GM12878 (cell line): Measurements from ENCODE around the gene MAPK8IP3. TPM values are rescaled to one million over a fixed set of nuclear protein-coding genes. Genes with fewer than 3 reads are reported as not detected.

ENCODE experiments used
- ATAC-seq: fragments of 200-7000 bp; cut with Tn5 transposase; 3 replicates; pipeline ENCODE4 v1.9.1; 2020; ENCODE audit warnings: mild to moderate bottlenecking, moderate library complexity
- BruUV-seq: library from RNA; stranded (reverse); fragments of 400-500 nt; replicated peaks from 2 replicates; lab custom pipeline; 2021; lab: Mats Ljungman, UMichigan
- CTCF ChIA-PET: fragments of 300-600 bp; sonication (Branson Sonifier 250); formaldehyde crosslinking; extraction: SDS; loops from one replicate; lab custom pipeline; 2021; ENCODE audit warnings: inconsistent platforms; lab: Yijun Ruan, JAX
- POLR2A ChIA-PET: fragments of 350-600 bp; formaldehyde crosslinking; extraction: SDS; loops from one replicate; lab custom pipeline; 2021; ENCODE audit warnings: inconsistent platforms; lab: Charles Lee
- RAD21 ChIA-PET: fragments of 300-600 bp; sonication (Branson Sonifier 250); formaldehyde crosslinking; loops from one replicate; lab custom pipeline; 2023; ENCODE audit warnings: antibody characterized with exemption; ENCODE audit not compliant: unreplicated experiment; lab: Charles Lee
- SMC1A ChIA-PET: fragments of 300-600 bp; sonication (Branson Sonifier 250); formaldehyde crosslinking; loops from one replicate; lab custom pipeline; 2023; ENCODE audit not compliant: unreplicated experiment, uncharacterized antibody; lab: Charles Lee
- DNase-seq: peaks from one replicate; pipeline ENCODE4 v3.0.0-alpha.2; 2011; ENCODE audit warnings: low read depth, low spot score
- FAIRE-seq: peaks from 3 replicates; lab custom pipeline; 2011; peaks lifted over from hg19 to GRCh38; lab: Jason Lieb, UNC
- H2AFZ ChIP-seq: 2 replicates; pipeline ENCODE4 v1.6.0; 2011; ENCODE audit warnings: low read depth, low read length, control low read depth; ENCODE audit not compliant: control insufficient read depth
- H3K27ac ChIP-seq: 2 replicates; pipeline ENCODE4 v1.5.1; 2011; ENCODE audit warnings: control low read depth; ENCODE audit not compliant: control insufficient read depth, insufficient read depth
- H3K27me3 ChIP-seq, 2 experiments: replicated peaks in 1 of 2; 2 replicates each; pipeline versions ENCODE4 v1.6.0 to v1.6.1; 2011; ENCODE audit warnings: low read length in 1 of 2; ENCODE audit not compliant: control insufficient read depth in 2 of 2, insufficient read depth in 2 of 2
- H3K36me3 ChIP-seq, 2 experiments: 2 replicates each; pipeline ENCODE4 v1.5.1; 2011; ENCODE audit warnings: low read length in 1 of 2; ENCODE audit not compliant: control insufficient read depth in 2 of 2, insufficient read depth in 2 of 2
- H3K4me1 ChIP-seq: 2 replicates; pipeline ENCODE4 v1.6.1; 2011; ENCODE audit warnings: mild to moderate bottlenecking, low read length, moderate library complexity, mixed read lengths; ENCODE audit not compliant: control insufficient read depth, insufficient read depth
- H3K4me2 ChIP-seq: 2 replicates; pipeline ENCODE4 v1.6.0; 2011; ENCODE audit warnings: control low read depth; ENCODE audit not compliant: control insufficient read depth, insufficient read depth
- H3K4me3 ChIP-seq: fragments of 200-600 bp; sonication (generic); 2 replicates; pipeline ENCODE4 v1.5.1; 2016
- H3K79me2 ChIP-seq: 2 replicates; pipeline ENCODE4 v1.6.0; 2011; ENCODE audit warnings: low read length; ENCODE audit not compliant: control insufficient read depth, insufficient read depth
- H3K9ac ChIP-seq: 2 replicates; pipeline ENCODE4 v1.8.0; 2011; ENCODE audit warnings: low read length, control low read depth, mixed read lengths; ENCODE audit not compliant: control insufficient read depth, insufficient read depth
- H3K9me3 ChIP-seq: replicated peaks from 3 replicates; pipeline ENCODE4 v1.5.1; 2011; ENCODE audit warnings: mild to moderate bottlenecking, low read length; ENCODE audit not compliant: control insufficient read depth, insufficient read depth
- H4K20me1 ChIP-seq: 2 replicates; pipeline ENCODE4 v1.6.0; 2011; ENCODE audit not compliant: control insufficient read depth, insufficient read depth
- CREM ChIP-seq: IDR thresholded peaks from 2 replicates; pipeline ENCODE4 v1.6.1; 2014; ENCODE audit warnings: antibody characterized with exemption, low read depth
- HSF1 ChIP-seq: fragments of 150-350 bp; IDR thresholded peaks from 2 replicates; pipeline ENCODE4 v1.6.1; 2014; ENCODE audit warnings: mild to moderate bottlenecking, low read depth, low read length
- JUND ChIP-seq: IDR thresholded peaks from 2 replicates; pipeline ENCODE4 v1.6.1; 2012; ENCODE audit warnings: low read depth, mild to moderate bottlenecking, low read length, improper control_type of control experiment, moderate library complexity
- MTA2 ChIP-seq: fragments of 450-650 bp; IDR thresholded peaks from 2 replicates; pipeline ENCODE4 v1.6.1; 2016; ENCODE audit warnings: low read depth, mild to moderate bottlenecking, moderate library complexity
- MYC ChIP-seq: IDR thresholded peaks from 2 replicates; pipeline ENCODE4 v1.6.1; 2011; ENCODE audit warnings: mild to moderate bottlenecking, low read length, moderate library complexity, inconsistent platforms; ENCODE audit not compliant: insufficient read depth, insufficient replicate concordance, insufficient read length, severe bottlenecking
- POLR2A ChIP-seq: IDR thresholded peaks from 2 replicates; pipeline ENCODE4 v1.6.1; 2011; ENCODE audit warnings: low read depth, mild to moderate bottlenecking, low read length
- RB1 ChIP-seq: fragments of 450-650 bp; formaldehyde crosslinking; IDR thresholded peaks from 2 replicates; pipeline ENCODE4 v1.6.1; 2017; ENCODE audit warnings: mild to moderate bottlenecking, borderline replicate concordance
- RBBP5 ChIP-seq: fragments of 200-600 bp; sonication (generic); conservative IDR thresholded peaks from 2 replicates; pipeline ENCODE4 v1.6.1; 2016
- SP1 ChIP-seq: IDR thresholded peaks from one replicate; pipeline ENCODE4 v1.6.1; 2011; ENCODE audit warnings: low read depth, low read length
- SUZ12 ChIP-seq: fragments of 200-600 bp; sonication (generic); IDR thresholded peaks from one replicate; pipeline ENCODE4 v1.6.1; 2018; ENCODE audit warnings: antibody characterized with exemption, mild to moderate bottlenecking; ENCODE audit not compliant: unreplicated experiment
- TBL1XR1 ChIP-seq: IDR thresholded peaks from 2 replicates; pipeline ENCODE4 v1.6.1; 2012; ENCODE audit warnings: low read depth, low read length, improper control_type of control experiment
- TCF12 ChIP-seq: IDR thresholded peaks from 2 replicates; pipeline ENCODE4 v1.6.1; 2011; ENCODE audit warnings: low read depth, mild to moderate bottlenecking, low read length
- YY1 ChIP-seq: IDR thresholded peaks from 2 replicates; pipeline ENCODE4 v1.6.1; 2011; ENCODE audit warnings: low read depth, mild to moderate bottlenecking, low read length
- ZBTB33 ChIP-seq: fragments of 450-650 bp; IDR thresholded peaks from 2 replicates; pipeline ENCODE4 v1.6.1; 2017; ENCODE audit warnings: mild to moderate bottlenecking
- WGBS: methylation state at CpG from one replicate; pipeline ENCODE4 v1.1.6; 2016; ENCODE audit warnings: low lambda C conversion rate; ENCODE audit not compliant: insufficient replicate concordance, insufficient coverage; ENCODE audit errors: missing lambda C conversion rate; 5-methylcytosine and 5-hydroxymethylcytosine counted together
- in situ Hi-C: fragments of 300-500 bp; cut with MboI; formaldehyde crosslinking; loops from 9 replicates; pipeline ENCODE4 v1.14.3; 2018; ENCODE audit warnings: mixed read lengths
- intact Hi-C: fragments of 100-400 bp; cut with micrococcal nuclease; formaldehyde crosslinking; loops from one replicate; pipeline ENCODE4 v1.14.2; 2022; ENCODE audit not compliant: unreplicated experiment
- polyA plus RNA-seq, 11 experiments: library from polyadenylated mRNA; depleted of rRNA in 4 of 11; unstranded in 6 of 11; stranded (reverse) in 5 of 11; fragments of >200 nt; fragmentation: Nextera tagmentation in 4 of 11; fragmentation: Illumina TruSeq in 1 of 11; extraction: Ambion mirVana in 4 of 11; extraction: Trizol in 1 of 11; gene quantifications; 1 replicate in 1 of 11; 2 replicates in 10 of 11; pipeline versions ENCODE4 v1.2.1 to v1.2.3, GENCODE V29; 2011 to 2016; ENCODE audit warnings: inconsistent platforms in 2 of 11, missing spikeins in 2 of 11, low read depth in 1 of 11
- total RNA-seq, 4 experiments: library from RNA; depleted of rRNA in 3 of 4; stranded (reverse); fragments of >200 nt in 3 of 4; fragmentation: Illumina TruSeq in 1 of 4; extraction: Trizol in 1 of 4; gene quantifications; 2 replicates each; pipeline versions ENCODE4 v1.2.1 to v1.2.3, GENCODE V29; 2013 to 2021

MAPK8IP3 gene
- total and polyA plus RNA-seq, 10 of the 15 experiments (the other 5 are each of a cell fraction or from before 2014, with no cell fraction given) = 0.06 to 67.9 (median 18.2) TPM

- ChIA-PET POLR2A (no interaction called here), RAD21 (no interaction called here), CTCF (interaction anchor here (0.8 kb wide), 1 partner anchor 38 kb away, joined by 3 read pairs; the partner anchor contains the start of gene MAPK8IP3), SMC1A (no interaction called here)
- Histone ChIP-seq H3K36me3 (peaks cover 3 to 11% of the 10 kb centered on the region in 2 experiments), H3K9me3 (no peaks in the 10 kb centered on the region; the same call in 2 of the 3 replicates), H3K4me1 (no peaks in the 10 kb centered on the region), H2AFZ (no peak overlapping the region), H3K4me3 (no peak overlapping the region), H3K9ac (no peak overlapping the region), H3K79me2 (no peaks in the 10 kb centered on the region), H3K4me2 (no peak overlapping the region), H3K27ac (no peak overlapping the region), H4K20me1 (no peaks in the 10 kb centered on the region), H3K27me3 (no peaks in the 10 kb centered on the region)
- DNase-seq (no peak), ATAC-seq (no peak), FAIRE-seq (no peak)
- BruUV-seq = TSS peak; percentile 50
- intact Hi-C loops (no loop called here), in situ Hi-C loops (no loop called here)
- 92% methylated on average over 32 of the region's 32 CpGs for WGBS
- TF ChIP-seq TBL1XR1 (no peak), POLR2A (0 out of 2 replicates have a peak, but pooled peaks have one; percentile 21), TCF12 (no peak)
Observed at GRCh38 chr16:1743376-1744337, 37.7 kb downstream of the MAPK8IP3 start.

- peaks cover 5 to 13% of the 10 kb centered on the region in 2 experiments for H3K36me3 ChIP-seq
- no peaks in the 10 kb centered on the region for H4K20me1 ChIP-seq
- no peak overlapping the region for H3K4me2 ChIP-seq
- no peak overlapping the region for H2AFZ ChIP-seq
- ATAC-seq = no peak
- no peak for FAIRE-seq
- intact Hi-C loops = no loop called here
- no peaks in the 10 kb centered on the region for H3K9me3 ChIP-seq
- SMC1A ChIA-PET = no interaction called here
- in situ Hi-C loops = no loop called here
- CTCF ChIA-PET = no interaction called here
- H3K9ac ChIP-seq = no peak overlapping the region
- H3K4me3 ChIP-seq = no peak overlapping the region
- DNase-seq = no peak
- H3K27me3 ChIP-seq = no peaks in the 10 kb centered on the region
- no TSS peak for BruUV-seq
- no peaks in the 10 kb centered on the region for H3K4me1 ChIP-seq
- 96% methylated on average over 24 of the region's 24 CpGs for WGBS
- RAD21 ChIA-PET = no interaction called here
- POLR2A ChIA-PET = no interaction called here
- H3K27ac ChIP-seq = no peak overlapping the region
- no peaks in the 10 kb centered on the region for H3K79me2 ChIP-seq
- TF ChIP-seq RB1 (no peak), RBBP5 (no peak), MYC (no peak), CREM (no peak), ZBTB33 (no peak), YY1 (no peak), SUZ12 (no peak), HSF1 (no peak), SP1 (no peak), JUND (no peak), MTA2 (no peak)
Observed at GRCh38 chr16:1744338-1744840, 38.4 kb downstream of the MAPK8IP3 start.
